Astrocyte (in vitro differentiated cells and primary cell): ENCODE measurements around the gene BHLHE40.

Source experiments
- CTCF ChIP-seq: IDR thresholded peaks from 2 replicates; pipeline ENCODE4 v1.5.1; 2011; ENCODE audit warnings: low read depth, mild to moderate bottlenecking, inconsistent platforms, low read length, moderate library complexity; ENCODE audit not compliant: insufficient read depth
- EZH2 ChIP-seq: IDR thresholded peaks from 2 replicates; pipeline ENCODE4 v1.6.1; 2012; ENCODE audit warnings: mild to moderate bottlenecking, low read length, inconsistent platforms; ENCODE audit not compliant: insufficient read depth

- TF ChIP-seq CTCF (no peak), EZH2 (no peak)
Observed at GRCh38 chr3:4982773-4983738, 3.8 kb downstream of the BHLHE40 start.
